D721Med (cell line): ENCODE data around the gene BIRC5.
"Not testable (repeated sequence)": the region's sequence is repeated elsewhere in the genome, so short reads cannot be mapped to it uniquely, and the experiment has no call there.

Experiments
- DNase-seq: peaks from one replicate; pipeline ENCODE4 v3.0.0; 2011; ENCODE audit warnings: low spot score; ENCODE audit not compliant: insufficient read length
- FAIRE-seq: peaks from 2 replicates; lab custom pipeline; 2011; peaks lifted over from hg19 to GRCh38; lab: Jason Lieb, UNC
- CTCF ChIP-seq: IDR thresholded peaks from 2 replicates; pipeline ENCODE4 v1.5.1; 2012; ENCODE audit warnings: mild to moderate bottlenecking, control low read depth; ENCODE audit not compliant: insufficient read depth; ENCODE audit errors: missing control alignments

Gene BIRC5

GRCh38 chr17:78170692-78171590 lies 43.1 kb upstream of the BIRC5 start:
- DNase-seq (no peak), FAIRE-seq (no peak)
- TF ChIP-seq CTCF = no peak

GRCh38 chr17:78171591-78172248 lies 42.3 kb upstream of the BIRC5 start:
- not testable (repeated sequence) for DNase-seq, FAIRE-seq

GRCh38 chr17:78172249-78173051 lies 41.6 kb upstream of the BIRC5 start:
- no peak for FAIRE-seq

GRCh38 chr17:78173097-78173715 lies 40.8 kb upstream of the BIRC5 start:
- FAIRE-seq (no peak), DNase-seq (no peak)
- TF ChIP-seq CTCF = no peak

More at GRCh38 chr17:78172249-78173051, 41.6 kb upstream of the BIRC5 start:
- no peak for DNase-seq
- TF ChIP-seq CTCF = no peak

- FAIRE-seq = no peak
- TF ChIP-seq CTCF = no peak
- no peak for DNase-seq
Observed at GRCh38 chr17:78174346-78174869, 39.6 kb upstream of the BIRC5 start.

- DNase-seq = no peak
- FAIRE-seq = no peak
- TF ChIP-seq CTCF = peak; percentile 32
Observed at GRCh38 chr17:78174870-78175642, 39.0 kb upstream of the BIRC5 start.
